H1 (cell line): Measurements from ENCODE around the gene ALK.

Experiments used
- BCL11A ChIP-seq, 2 experiments: IDR thresholded peaks; one replicate each; pipeline ENCODE4 v1.6.1; 2011; ENCODE audit warnings: low read depth in 2 of 2, low read length in 2 of 2, mild to moderate bottlenecking in 2 of 2
- JUN ChIP-seq: IDR thresholded peaks from 2 replicates; pipeline ENCODE4 v1.6.1; 2011; ENCODE audit warnings: low read depth, mild to moderate bottlenecking, improper control_type of control experiment, low read length
- YY1 ChIP-seq: IDR thresholded peaks from 2 replicates; pipeline ENCODE4 v1.6.1; 2011; ENCODE audit warnings: low read depth, mild to moderate bottlenecking, low read length

- TF ChIP-seq YY1 (no peak), JUN (no peak), BCL11A (IDR thresholded peaks at IDR 0.05; ENCODE audit: low read depth in 2 of 2, low read length in 2 of 2) (no peak)
These were observed 551.2 kb downstream of the ALK start for GRCh38 chr2:29370173-29370572.
